HEK293 (cell line): ENCODE data around the gene MON2.

Source experiments
- CTCF ChIA-PET: fragments of 350-600 bp; formaldehyde crosslinking; extraction: SDS; loops from one replicate; lab custom pipeline; 2021; ENCODE audit warnings: antibody characterized with exemption; lab: Yijun Ruan, JAX
- POLR2A ChIA-PET: fragments of 300-600 bp; formaldehyde crosslinking; extraction: SDS; loops from one replicate; lab custom pipeline; 2020; ENCODE audit warnings: antibody characterized with exemption, inconsistent platforms; lab: Yijun Ruan, JAX
- H3K27ac ChIP-seq: fragments of 200-500 bp; sonication (Bioruptor generic); 2 replicates; pipeline ENCODE4 v1.5.1; 2014; ENCODE audit warnings: low read depth, low read length, control low read depth, inconsistent platforms; ENCODE audit errors: extremely low read depth
- H3K36me3 ChIP-seq, 2 experiments: fragments of 200-500 bp in 1 of 2; sonication (Bioruptor generic) in 1 of 2; 1 replicate in 1 of 2; 2 replicates in 1 of 2; pipeline ENCODE4 v1.5.1; 2014 to 2017; ENCODE audit warnings: inconsistent platforms in 2 of 2, low read length in 2 of 2; ENCODE audit not compliant: control insufficient read depth in 2 of 2, insufficient read depth in 1 of 2
- H3K4me1 ChIP-seq: fragments of 200-500 bp; sonication (Bioruptor generic); 2 replicates; pipeline ENCODE4 v1.5.1; 2014; ENCODE audit warnings: mild to moderate bottlenecking, low read length, inconsistent platforms; ENCODE audit not compliant: control insufficient read depth, insufficient read depth
- H3K4me3 ChIP-seq: 2 replicates; pipeline ENCODE4 v1.5.1; 2011; ENCODE audit warnings: low read depth, mild to moderate bottlenecking, control low read depth, low read length, moderate library complexity
- H3K9me3 ChIP-seq: fragments of 200-500 bp; sonication (Bioruptor generic); 2 replicates; pipeline ENCODE4 v1.5.1; 2014; ENCODE audit warnings: low read depth, low read length, inconsistent platforms; ENCODE audit not compliant: control insufficient read depth, insufficient read depth
- PATZ1 ChIP-seq: fragments of 450-650 bp; formaldehyde crosslinking; IDR thresholded peaks from 2 replicates; pipeline ENCODE4 v1.5.1; 2016; ENCODE audit warnings: missing biosample characterization, missing genetic modification characterization
- REPIN1 ChIP-seq: fragments of 450-650 bp; formaldehyde crosslinking; IDR thresholded peaks from 2 replicates; pipeline ENCODE4 v1.5.1; 2017; ENCODE audit warnings: missing biosample characterization, missing genetic modification characterization, low read depth
- REST ChIP-seq: fragments of 450-650 bp; formaldehyde crosslinking; IDR thresholded peaks from 2 replicates; pipeline ENCODE4 v1.5.1; 2016; ENCODE audit warnings: missing biosample characterization, missing genetic modification characterization
- ZBTB20 ChIP-seq: fragments of 450-650 bp; formaldehyde crosslinking; IDR thresholded peaks from 2 replicates; pipeline ENCODE4 v1.5.1; 2016; ENCODE audit warnings: missing biosample characterization, missing genetic modification characterization
- ZNF138 ChIP-seq: fragments of 450-650 bp; formaldehyde crosslinking; IDR thresholded peaks from 2 replicates; pipeline ENCODE4 v1.5.1; 2016; ENCODE audit warnings: missing biosample characterization, missing genetic modification characterization, borderline replicate concordance
- ZNF221 ChIP-seq: fragments of 450-650 bp; formaldehyde crosslinking; IDR thresholded peaks from 2 replicates; pipeline ENCODE4 v1.5.1; 2017; ENCODE audit warnings: missing biosample characterization, missing genetic modification characterization, borderline replicate concordance
- ZNF248 ChIP-seq: fragments of 450-650 bp; formaldehyde crosslinking; IDR thresholded peaks from 2 replicates; pipeline ENCODE4 v1.5.1; 2017; ENCODE audit warnings: missing biosample characterization, missing genetic modification characterization
- ZNF48 ChIP-seq: fragments of 450-650 bp; formaldehyde crosslinking; IDR thresholded peaks from 2 replicates; pipeline ENCODE4 v1.5.1; 2016; ENCODE audit warnings: missing biosample characterization, missing genetic modification characterization
- ZNF521 ChIP-seq: fragments of 450-650 bp; formaldehyde crosslinking; IDR thresholded peaks from 2 replicates; pipeline ENCODE4 v1.5.1; 2017; ENCODE audit warnings: missing biosample characterization, mild to moderate bottlenecking, missing genetic modification characterization
- ZNF529 ChIP-seq: fragments of 450-650 bp; formaldehyde crosslinking; IDR thresholded peaks from 2 replicates; pipeline ENCODE4 v1.5.1; 2017; ENCODE audit warnings: missing genetic modification characterization, missing biosample characterization; ENCODE audit not compliant: insufficient replicate concordance
- ZNF623 ChIP-seq: fragments of 450-650 bp; formaldehyde crosslinking; IDR thresholded peaks from 2 replicates; pipeline ENCODE4 v1.5.1; 2016; ENCODE audit warnings: missing biosample characterization, missing genetic modification characterization
- ZNF791 ChIP-seq: fragments of 450-650 bp; formaldehyde crosslinking; IDR thresholded peaks from 2 replicates; pipeline ENCODE4 v1.5.1; 2016; ENCODE audit warnings: missing biosample characterization, missing genetic modification characterization
- ZXDB ChIP-seq: fragments of 450-650 bp; formaldehyde crosslinking; IDR thresholded peaks from 2 replicates; pipeline ENCODE4 v1.5.1; 2016; ENCODE audit warnings: missing biosample characterization, missing genetic modification characterization
- TF ChIP-seq, protein P1 (sequence below): fragments of 450-650 bp; formaldehyde crosslinking; IDR thresholded peaks from 2 replicates; pipeline ENCODE4 v1.5.1; 2016; ENCODE audit warnings: missing biosample characterization, missing genetic modification characterization
- TF ChIP-seq, protein P2 (sequence below): fragments of 450-650 bp; IDR thresholded peaks from 2 replicates; pipeline ENCODE4 v1.5.1; 2018; ENCODE audit warnings: missing biosample characterization, missing genetic modification characterization
- TF ChIP-seq, protein P3 (sequence below): fragments of 450-650 bp; formaldehyde crosslinking; IDR thresholded peaks from 2 replicates; pipeline ENCODE4 v1.5.1; 2017; ENCODE audit warnings: missing biosample characterization, missing genetic modification characterization

Gene MON2

GRCh38 chr12:62584619-62585018 lies 118.0 kb downstream of the MON2 start:
- ChIA-PET POLR2A (no interaction called here), CTCF (interaction anchor here (0.6 to 5.0 kb wide), 2 partner anchors 151 to 211 kb away, joined by 3 to 58 read pairs; no protein-coding TSS in a partner anchor)
- Histone ChIP-seq H3K4me1 (no peaks in the 10 kb centered on the region), H3K4me3 (no peak overlapping the region), H3K9me3 (no peaks in the 10 kb centered on the region), H3K36me3 (peaks cover 6 to 8% of the 10 kb centered on the region in 2 experiments), H3K27ac (no peak overlapping the region)
- TF ChIP-seq REST (no peak), ZNF221 (tag by site-specific recombination) (no peak), ZNF48 (tag by site-specific recombination) (no peak), ZNF138 (tag by site-specific recombination) (no peak), ZBTB20 (no peak), PATZ1 (no peak), ZNF529 (tag by site-specific recombination) (no peak), ZNF623 (no peak)

DNA sequence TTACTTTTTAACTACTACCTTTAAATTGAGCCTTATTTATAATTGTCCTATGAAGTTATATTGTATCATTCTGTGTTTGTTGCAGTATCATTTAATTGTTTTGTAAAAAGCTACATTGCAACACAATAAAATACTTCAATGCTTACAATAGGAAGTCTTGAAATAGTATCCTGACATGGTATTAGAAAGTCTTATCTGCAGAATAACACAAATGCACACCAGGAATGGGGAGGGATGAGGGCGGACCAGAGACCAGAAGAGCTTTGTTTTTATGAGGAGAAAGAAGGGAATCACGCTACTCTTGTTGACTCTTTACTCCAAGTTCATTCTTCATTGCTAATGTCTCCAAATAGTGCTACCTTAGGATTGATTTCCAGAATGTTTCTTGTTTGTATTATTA lies 120.2 kb downstream of the MON2 start:
- CTCF ChIA-PET = interaction anchor here (0.6 to 1.0 kb wide), 4 partner anchors 53 to 343 kb away, joined by 3 to 4 read pairs (median 4); no protein-coding TSS in a partner anchor
- TF ChIP-seq ZNF521 (no peak), ZNF791 (tag by site-specific recombination) (no peak), ZNF623 (no peak)
- TF ChIP-seq, protein P1, sequence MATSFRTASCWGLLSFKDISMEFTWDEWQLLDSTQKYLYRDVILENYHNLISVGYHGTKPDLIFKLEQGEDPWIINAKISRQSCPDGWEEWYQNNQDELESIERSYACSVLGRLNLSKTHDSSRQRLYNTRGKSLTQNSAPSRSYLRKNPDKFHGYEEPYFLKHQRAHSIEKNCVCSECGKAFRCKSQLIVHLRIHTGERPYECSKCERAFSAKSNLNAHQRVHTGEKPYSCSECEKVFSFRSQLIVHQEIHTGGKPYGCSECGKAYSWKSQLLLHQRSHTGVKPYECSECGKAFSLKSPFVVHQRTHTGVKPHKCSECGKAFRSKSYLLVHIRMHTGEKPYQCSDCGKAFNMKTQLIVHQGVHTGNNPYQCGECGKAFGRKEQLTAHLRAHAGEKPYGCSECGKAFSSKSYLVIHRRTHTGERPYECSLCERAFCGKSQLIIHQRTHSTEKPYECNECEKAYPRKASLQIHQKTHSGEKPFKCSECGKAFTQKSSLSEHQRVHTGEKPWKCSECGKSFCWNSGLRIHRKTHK (tag by site-specific recombination) = no peak
- TF ChIP-seq, protein P2, sequence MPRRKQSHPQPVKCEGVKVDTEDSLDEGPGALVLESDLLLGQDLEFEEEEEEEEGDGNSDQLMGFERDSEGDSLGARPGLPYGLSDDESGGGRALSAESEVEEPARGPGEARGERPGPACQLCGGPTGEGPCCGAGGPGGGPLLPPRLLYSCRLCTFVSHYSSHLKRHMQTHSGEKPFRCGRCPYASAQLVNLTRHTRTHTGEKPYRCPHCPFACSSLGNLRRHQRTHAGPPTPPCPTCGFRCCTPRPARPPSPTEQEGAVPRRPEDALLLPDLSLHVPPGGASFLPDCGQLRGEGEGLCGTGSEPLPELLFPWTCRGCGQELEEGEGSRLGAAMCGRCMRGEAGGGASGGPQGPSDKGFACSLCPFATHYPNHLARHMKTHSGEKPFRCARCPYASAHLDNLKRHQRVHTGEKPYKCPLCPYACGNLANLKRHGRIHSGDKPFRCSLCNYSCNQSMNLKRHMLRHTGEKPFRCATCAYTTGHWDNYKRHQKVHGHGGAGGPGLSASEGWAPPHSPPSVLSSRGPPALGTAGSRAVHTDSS (tag by site-specific recombination) = no peak

DNA sequence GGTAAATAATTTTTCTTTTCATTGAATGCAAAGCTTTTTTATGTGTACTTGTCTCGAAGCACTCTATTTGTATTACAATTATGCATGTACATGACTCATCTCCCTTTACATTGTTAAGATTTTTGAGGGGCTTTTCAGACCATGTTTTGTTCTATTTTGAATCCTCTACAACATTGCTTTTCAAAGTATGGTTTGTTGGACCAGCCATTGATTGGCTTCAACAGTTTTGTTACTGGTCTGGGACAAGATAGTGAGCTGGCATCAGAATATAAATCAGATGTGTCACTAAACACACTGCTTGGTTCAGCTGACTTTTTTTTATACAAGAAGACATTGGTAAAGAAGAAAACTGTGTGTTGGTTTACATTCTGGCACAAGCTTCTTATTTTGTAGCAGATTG lies 122.3 kb downstream of the MON2 start:
- Histone ChIP-seq H3K27ac (no peak overlapping the region), H3K4me3 (no peak overlapping the region), H3K36me3 (peaks cover 6 to 14% of the 10 kb centered on the region in 2 experiments), H3K9me3 (no peaks in the 10 kb centered on the region), H3K4me1 (no peaks in the 10 kb centered on the region)
- ChIA-PET POLR2A (no interaction called here), CTCF (interaction anchor here (0.5 to 1.2 kb wide), 3 partner anchors 11 to 209 kb away, joined by 3 to 5 read pairs (median 3); no protein-coding TSS in a partner anchor)
- TF ChIP-seq, protein P3, sequence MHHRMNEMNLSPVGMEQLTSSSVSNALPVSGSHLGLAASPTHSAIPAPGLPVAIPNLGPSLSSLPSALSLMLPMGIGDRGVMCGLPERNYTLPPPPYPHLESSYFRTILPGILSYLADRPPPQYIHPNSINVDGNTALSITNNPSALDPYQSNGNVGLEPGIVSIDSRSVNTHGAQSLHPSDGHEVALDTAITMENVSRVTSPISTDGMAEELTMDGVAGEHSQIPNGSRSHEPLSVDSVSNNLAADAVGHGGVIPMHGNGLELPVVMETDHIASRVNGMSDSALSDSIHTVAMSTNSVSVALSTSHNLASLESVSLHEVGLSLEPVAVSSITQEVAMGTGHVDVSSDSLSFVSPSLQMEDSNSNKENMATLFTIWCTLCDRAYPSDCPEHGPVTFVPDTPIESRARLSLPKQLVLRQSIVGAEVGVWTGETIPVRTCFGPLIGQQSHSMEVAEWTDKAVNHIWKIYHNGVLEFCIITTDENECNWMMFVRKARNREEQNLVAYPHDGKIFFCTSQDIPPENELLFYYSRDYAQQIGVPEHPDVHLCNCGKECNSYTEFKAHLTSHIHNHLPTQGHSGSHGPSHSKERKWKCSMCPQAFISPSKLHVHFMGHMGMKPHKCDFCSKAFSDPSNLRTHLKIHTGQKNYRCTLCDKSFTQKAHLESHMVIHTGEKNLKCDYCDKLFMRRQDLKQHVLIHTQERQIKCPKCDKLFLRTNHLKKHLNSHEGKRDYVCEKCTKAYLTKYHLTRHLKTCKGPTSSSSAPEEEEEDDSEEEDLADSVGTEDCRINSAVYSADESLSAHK (tag by site-specific recombination) = no peak
- no peak for TF ChIP-seq REPIN1 (tag by site-specific recombination)
- no peak for TF ChIP-seq ZNF521
- TF ChIP-seq ZXDB (tag by site-specific recombination) = no peak
- TF ChIP-seq ZNF248 (tag by site-specific recombination) = no peak

More for the DNA sequence above, 120.2 kb downstream of the MON2 start:
- H3K9me3 ChIP-seq = no peaks in the 10 kb centered on the region
- POLR2A ChIA-PET = no interaction called here
- H3K36me3 ChIP-seq = peaks cover 6 to 11% of the 10 kb centered on the region in 2 experiments
- no peak overlapping the region for H3K27ac ChIP-seq
- no peaks in the 10 kb centered on the region for H3K4me1 ChIP-seq
- no peak overlapping the region for H3K4me3 ChIP-seq
